Lung (tissue), 12 donors: Measurements from ENCODE around the gene LINC00237. TPM values are rescaled to one million over a fixed set of nuclear protein-coding genes. Genes with fewer than 3 reads are reported as not detected.
A peak's percentile ranks its signal among the peaks of the same experiment; 100 is the strongest.

ENCODE experiments used
- ATAC-seq: fragments of 200-7000 bp; cut with Tn5 transposase; one replicate; pipeline ENCODE4 v1.9.1; 2020; ENCODE audit warnings: moderate number of reproducible peaks; ENCODE audit not compliant: insufficient read depth, low FRiP score
- DNase-seq, 3 donors: peaks; one replicate each; pipeline ENCODE4 v3.0.0-alpha.2; 2013 to 2017
- H3K27ac ChIP-seq, 2 donors: one replicate each; pipeline ENCODE4 v1.5.1; 2013; ENCODE audit warnings: mild to moderate bottlenecking in 2 of 2, moderate library complexity in 2 of 2, control low read depth in 1 of 2, inconsistent platforms in 1 of 2, low read depth in 1 of 2, low read length in 1 of 2
- H3K27me3 ChIP-seq, 3 donors: one replicate each; pipeline ENCODE4 v1.5.1; 2013; ENCODE audit warnings: low read length in 2 of 3; ENCODE audit not compliant: control insufficient read depth in 3 of 3, insufficient read depth in 3 of 3
- H3K36me3 ChIP-seq, 4 donors: one replicate each; pipeline ENCODE4 v1.5.1; 2013; ENCODE audit warnings: low read length in 4 of 4, mild to moderate bottlenecking in 1 of 4, moderate library complexity in 1 of 4; ENCODE audit not compliant: control insufficient read depth in 4 of 4, insufficient read depth in 4 of 4
- H3K4me1 ChIP-seq, 5 donors: one replicate each; pipeline ENCODE4 v1.5.1; 2013; ENCODE audit warnings: low read length in 5 of 5, mild to moderate bottlenecking in 2 of 5, moderate library complexity in 1 of 5; ENCODE audit not compliant: control insufficient read depth in 5 of 5, insufficient read depth in 5 of 5
- H3K4me3 ChIP-seq: one replicate; pipeline ENCODE4 v1.5.1; 2013; ENCODE audit warnings: mild to moderate bottlenecking, control low read depth, moderate library complexity
- H3K9ac ChIP-seq, 2 donors: one replicate each; pipeline ENCODE4 v1.5.1; 2013; ENCODE audit warnings: low read length in 2 of 2, control low read depth in 1 of 2; ENCODE audit not compliant: insufficient read depth in 1 of 2
- H3K9me3 ChIP-seq, 4 donors: one replicate each; pipeline ENCODE4 v1.5.1; 2013; ENCODE audit warnings: low read length in 3 of 4, mild to moderate bottlenecking in 1 of 4, moderate library complexity in 1 of 4; ENCODE audit not compliant: control insufficient read depth in 4 of 4, insufficient read depth in 3 of 4
- CTCF ChIP-seq: IDR thresholded peaks from 2 replicates; pipeline ENCODE4 v1.5.1; 2012; ENCODE audit warnings: mild to moderate bottlenecking; ENCODE audit errors: control extremely low read depth, extremely low read depth
- WGBS, 2 donors: extraction: QIAGEN DNeasy Blood & Tissue Kit; methylation state at CpG; one replicate each; pipeline ENCODE4 v1.1.7; 2013; 5-methylcytosine and 5-hydroxymethylcytosine counted together
- polyA plus RNA-seq, 2 donors: library from polyadenylated mRNA; stranded (reverse); fragments of 200-250 nt; gene quantifications; one replicate each; pipeline ENCODE4 v1.2.1, GENCODE V29; 2013
- total RNA-seq, 2 donors: library from RNA; depleted of rRNA in 1 of 2; stranded (reverse); fragments of >200 nt in 1 of 2; gene quantifications; one replicate each; pipeline ENCODE4 v1.2.1, GENCODE V29; 2014 to 2021
- donor health status: control.
- donor health status: control.
- donor health status: Bipolar disorder and iron deficiency.
- donor health status: healthy.
- donor health status: DM: yes; HTN: yes; CAD: no.

LINC00237 gene
- total and polyA plus RNA-seq, 4 donors: 0.03 TPM; not detected in 3

- ATAC-seq: peak; percentile 100
- Histone ChIP-seq H3K4me3 (peak within 1 kb of the TSS; percentile 66), H3K4me1 (peaks cover 0 to 3% (median 0%) of the 10 kb centered on the region in 5 donors), H3K27ac (peak within 1 kb of the TSS; percentile 52 to 78), H3K27me3 (no peaks in the 10 kb centered on the region), H3K9ac (peak within 1 kb of the TSS; percentile 44 to 73), H3K36me3 (no peaks in the 10 kb centered on the region), H3K9me3 (no peaks in the 10 kb centered on the region)
- TF ChIP-seq CTCF: peak; percentile 24
- WGBS, 2 donors: 0 to 1% methylated on average over 34 to 66 of the region's 66 CpGs
- DNase-seq: peak; percentile 96 to 98 (median 98)
These were observed 19.9 kb upstream of the LINC00237 start, which contains the start of gene KIZ for GRCh38 chr20:21125849-21126580. TSS of gene KIZ (plus strand) at chr20:21126082. CDS start at chr20:21126116, 34 bp downstream.

- peak overlapping the region in 1 of 2 donors; percentile 30 for H3K9ac ChIP-seq
- TF ChIP-seq CTCF: no peak
- ATAC-seq (no peak), DNase-seq (peak in 2 of 3 donors; percentile 52 to 61)
- H3K4me1 ChIP-seq: peaks cover 0 to 3% (median 0%) of the 10 kb centered on the region in 5 donors
- H3K9me3 ChIP-seq: no peaks in the 10 kb centered on the region
- 4 to 5% methylated on average over 25 of the region's 25 CpGs for WGBS, 2 donors
- no peaks in the 10 kb centered on the region for H3K36me3 ChIP-seq
- H3K27me3 ChIP-seq: no peaks in the 10 kb centered on the region
- peak overlapping the region; percentile 50 for H3K4me3 ChIP-seq
- H3K27ac ChIP-seq: peak overlapping the region; percentile 30 to 78
These were observed 19.1 kb upstream of the LINC00237 start for GRCh38 chr20:21125072-21125848.

- DNase-seq: no peak
- Histone ChIP-seq H3K4me1 (peaks cover 0 to 3% (median 0%) of the 10 kb centered on the region in 5 donors), H3K9me3 (no peaks in the 10 kb centered on the region), H3K36me3 (no peaks in the 10 kb centered on the region), H3K4me3 (no peak overlapping the region), H3K27ac (no peak overlapping the region), H3K27me3 (peaks cover 0 to 4% (median 0%) of the 10 kb centered on the region in 3 donors), H3K9ac (no peak overlapping the region)
- no peak for TF ChIP-seq CTCF
- no peak for ATAC-seq
- 93 to 97% methylated on average over 3 of the region's 3 CpGs for WGBS, 2 donors
These were observed 18.0 kb upstream of the LINC00237 start for GRCh38 chr20:21124190-21124589.
